Smooth muscle cell (in vitro differentiated cells): Measurements from ENCODE around the gene GALNT5. TPM values are rescaled to one million over a fixed set of nuclear protein-coding genes. Genes with fewer than 3 reads are reported as not detected.
A peak's percentile ranks its signal among the peaks of the same experiment; 100 is the strongest.

Experiments
- DNase-seq: peaks from one replicate; lab custom pipeline; 2025; ENCODE audit not compliant: unreplicated experiment; lab: John Stamatoyannopoulos, UW
- H2AFZ ChIP-seq: fragments of 200-600 bp; sonication (generic); 2 replicates; pipeline ENCODE4 v1.6.0; 2016; ENCODE audit warnings: antibody characterized with exemption, low read depth, mild to moderate bottlenecking
- H3F3A ChIP-seq: fragments of 200-600 bp; sonication (generic); 2 replicates; pipeline ENCODE4 v1.6.0; 2017; ENCODE audit warnings: antibody characterized with exemption, low read depth
- H3K27ac ChIP-seq: fragments of 200-600 bp; sonication (generic); 2 replicates; pipeline ENCODE4 v1.5.1; 2016; ENCODE audit warnings: low read depth, mild to moderate bottlenecking
- H3K27me3 ChIP-seq: fragments of 200-600 bp; sonication (generic); 2 replicates; pipeline ENCODE4 v1.6.1; 2016; ENCODE audit warnings: low read depth, mild to moderate bottlenecking
- H3K36me3 ChIP-seq: fragments of 200-600 bp; sonication (generic); 2 replicates; pipeline ENCODE4 v1.5.1; 2016; ENCODE audit warnings: low read depth
- H3K4me1 ChIP-seq: fragments of 200-600 bp; sonication (generic); 2 replicates; pipeline ENCODE4 v1.5.1; 2016; ENCODE audit warnings: low read depth
- H3K4me2 ChIP-seq: fragments of 200-600 bp; sonication (generic); 2 replicates; pipeline ENCODE4 v1.6.0; 2016; ENCODE audit warnings: mild to moderate bottlenecking
- H3K4me3 ChIP-seq: fragments of 200-600 bp; sonication (generic); 2 replicates; pipeline ENCODE4 v1.5.1; 2016; ENCODE audit warnings: mild to moderate bottlenecking
- H3K79me2 ChIP-seq: fragments of 200-600 bp; sonication (generic); 2 replicates; pipeline ENCODE4 v1.6.0; 2016; ENCODE audit warnings: low read depth, mild to moderate bottlenecking
- H3K9ac ChIP-seq: fragments of 200-600 bp; sonication (generic); 2 replicates; pipeline ENCODE4 v1.6.0; 2016; ENCODE audit warnings: low read depth
- H3K9me3 ChIP-seq: fragments of 200-600 bp; sonication (generic); replicated peaks from 2 replicates; pipeline ENCODE4 v1.5.1; 2016; ENCODE audit warnings: low read depth
- H4K20me1 ChIP-seq: fragments of 200-600 bp; sonication (generic); 2 replicates; pipeline ENCODE4 v1.6.0; 2016; ENCODE audit warnings: low read depth
- WGBS: methylation state at CpG from one replicate; pipeline ENCODE4 v1.1.7; 2016; ENCODE audit warnings: low lambda C conversion rate; 5-methylcytosine and 5-hydroxymethylcytosine counted together
- polyA plus RNA-seq: library from polyadenylated mRNA; unstranded; fragments of >200 nt; fragmentation: Nextera tagmentation; extraction: Ambion mirVana; gene quantifications from 2 replicates; pipeline ENCODE4 v1.2.1, GENCODE V29; 2016
- total RNA-seq: library from RNA; depleted of rRNA; stranded (reverse); fragments of >200 nt; gene quantifications from 2 replicates; pipeline ENCODE4 v1.2.3, GENCODE V29; 2014
- TF ChIP-seq, protein P1 (sequence below): fragments of 200-600 bp; sonication (generic); IDR thresholded peaks from 2 replicates; pipeline ENCODE4 v1.5.1; 2017; ENCODE audit warnings: borderline replicate concordance, mild to moderate bottlenecking, antibody characterized with exemption; ENCODE audit not compliant: insufficient read depth, poor library complexity, severe bottlenecking

Gene GALNT5
- total and polyA plus RNA-seq, 2 experiments from 2014 or later: 1.8 to 2.0 TPM

- TF ChIP-seq, protein P1, sequence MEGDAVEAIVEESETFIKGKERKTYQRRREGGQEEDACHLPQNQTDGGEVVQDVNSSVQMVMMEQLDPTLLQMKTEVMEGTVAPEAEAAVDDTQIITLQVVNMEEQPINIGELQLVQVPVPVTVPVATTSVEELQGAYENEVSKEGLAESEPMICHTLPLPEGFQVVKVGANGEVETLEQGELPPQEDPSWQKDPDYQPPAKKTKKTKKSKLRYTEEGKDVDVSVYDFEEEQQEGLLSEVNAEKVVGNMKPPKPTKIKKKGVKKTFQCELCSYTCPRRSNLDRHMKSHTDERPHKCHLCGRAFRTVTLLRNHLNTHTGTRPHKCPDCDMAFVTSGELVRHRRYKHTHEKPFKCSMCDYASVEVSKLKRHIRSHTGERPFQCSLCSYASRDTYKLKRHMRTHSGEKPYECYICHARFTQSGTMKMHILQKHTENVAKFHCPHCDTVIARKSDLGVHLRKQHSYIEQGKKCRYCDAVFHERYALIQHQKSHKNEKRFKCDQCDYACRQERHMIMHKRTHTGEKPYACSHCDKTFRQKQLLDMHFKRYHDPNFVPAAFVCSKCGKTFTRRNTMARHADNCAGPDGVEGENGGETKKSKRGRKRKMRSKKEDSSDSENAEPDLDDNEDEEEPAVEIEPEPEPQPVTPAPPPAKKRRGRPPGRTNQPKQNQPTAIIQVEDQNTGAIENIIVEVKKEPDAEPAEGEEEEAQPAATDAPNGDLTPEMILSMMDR: no peak
- Histone ChIP-seq H3K36me3 (no peaks in the 10 kb centered on the region), H3K27me3 (no peaks in the 10 kb centered on the region), H3K4me2 (no peak overlapping the region), H3K27ac (no peak overlapping the region), H3K79me2 (no peaks in the 10 kb centered on the region), H3K4me3 (no peak overlapping the region), H3K9ac (no peak overlapping the region), H3F3A (no peaks in the 10 kb centered on the region), H4K20me1 (no peaks in the 10 kb centered on the region), H2AFZ (no peak overlapping the region), H3K9me3 (no peaks in the 10 kb centered on the region), H3K4me1 (peaks cover 7% of the 10 kb centered on the region)
- DNase-seq: no peak
- 87% methylated on average over 2 of the region's 2 CpGs for WGBS
Observed at GRCh38 chr2:157254041-157254440, 3.5 kb upstream of the GALNT5 start.

DNA sequence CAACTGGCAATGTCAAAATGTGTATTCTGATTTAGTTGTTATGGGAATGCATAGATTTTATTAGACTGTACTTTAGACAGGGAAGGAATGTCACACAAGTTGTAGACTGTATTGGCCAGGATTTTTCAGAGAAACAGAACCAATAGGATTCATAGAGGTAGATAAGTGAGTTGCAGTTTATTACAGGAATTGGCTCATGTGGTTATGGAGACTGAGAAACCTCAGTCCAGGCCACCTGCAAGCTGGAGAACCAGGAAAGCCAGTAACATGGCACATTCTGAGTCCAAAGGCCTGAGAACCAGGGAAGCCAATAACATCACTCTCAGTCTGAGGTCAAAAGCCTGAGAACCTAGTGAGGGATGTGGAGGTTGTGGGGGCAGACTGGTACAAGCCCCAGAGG, 1.8 kb upstream of the GALNT5 start:
- TF ChIP-seq, protein P1: no peak
- H3K4me2 ChIP-seq: no peak overlapping the region
- DNase-seq: no peak
- no peaks in the 10 kb centered on the region for H3K9me3 ChIP-seq
- H3F3A ChIP-seq: no peaks in the 10 kb centered on the region
- no peak overlapping the region for H2AFZ ChIP-seq
- peaks cover 7% of the 10 kb centered on the region for H3K4me1 ChIP-seq
- H3K4me3 ChIP-seq: no peak overlapping the region
- H3K79me2 ChIP-seq: no peaks in the 10 kb centered on the region
- no peaks in the 10 kb centered on the region for H4K20me1 ChIP-seq
- no peak overlapping the region for H3K9ac ChIP-seq
- H3K27ac ChIP-seq: no peak overlapping the region
- H3K27me3 ChIP-seq: no peaks in the 10 kb centered on the region
- H3K36me3 ChIP-seq: no peaks in the 10 kb centered on the region

- peak overlapping the region; percentile 99 for H2AFZ ChIP-seq
- no peaks in the 10 kb centered on the region for H3K9me3 ChIP-seq
- peak overlapping the region; percentile 83 for H3K4me2 ChIP-seq
- DNase-seq: no peak
- H3K27me3 ChIP-seq: no peaks in the 10 kb centered on the region
- no peaks in the 10 kb centered on the region for H3K79me2 ChIP-seq
- 87% methylated on average over 3 of the region's 3 CpGs for WGBS
- no peaks in the 10 kb centered on the region for H4K20me1 ChIP-seq
- H3F3A ChIP-seq: no peaks in the 10 kb centered on the region
- no peaks in the 10 kb centered on the region for H3K36me3 ChIP-seq
- H3K4me3 ChIP-seq: peak overlapping the region; percentile 48
- H3K27ac ChIP-seq: no peak overlapping the region
- TF ChIP-seq, protein P1: no peak
- no peak overlapping the region for H3K9ac ChIP-seq
- H3K4me1 ChIP-seq: peaks cover 7% of the 10 kb centered on the region
Observed at GRCh38 chr2:157256626-157257025, 879 bp upstream of the GALNT5 start.

- DNase-seq: no peak
- Histone ChIP-seq H3K4me3 (peak overlapping the region; percentile 48), H2AFZ (no peak overlapping the region), H4K20me1 (no peaks in the 10 kb centered on the region), H3K79me2 (no peaks in the 10 kb centered on the region), H3K27ac (no peak overlapping the region), H3K9me3 (no peaks in the 10 kb centered on the region), H3K36me3 (no peaks in the 10 kb centered on the region), H3K4me1 (peaks cover 7% of the 10 kb centered on the region), H3K27me3 (no peaks in the 10 kb centered on the region), H3F3A (no peaks in the 10 kb centered on the region), H3K9ac (no peak overlapping the region), H3K4me2 (peak overlapping the region; percentile 83)
- TF ChIP-seq, protein P1: no peak
- 91% methylated on average over 8 of the region's 8 CpGs for WGBS
Observed at GRCh38 chr2:157258520-157259326, 1.2 kb downstream of the GALNT5 start.
